GM23248 (cell line): ENCODE data around the gene CTBP2. TPM values are rescaled to one million over a fixed set of nuclear protein-coding genes. Genes with fewer than 3 reads are reported as not detected.
A peak's percentile ranks its signal among the peaks of the same experiment; 100 is the strongest.
"Not testable (repeated sequence)": the region's sequence is repeated elsewhere in the genome, so short reads cannot be mapped to it uniquely, and the experiment has no call there.

Experiments
- DNase-seq: peaks from one replicate; pipeline ENCODE4 v3.0.0-alpha.2; 2015
- H2AFZ ChIP-seq: fragments of 200-600 bp; sonication (generic); 2 replicates; pipeline ENCODE4 v1.6.1; 2016; ENCODE audit warnings: antibody characterized with exemption
- H3F3A ChIP-seq: fragments of 200-600 bp; sonication (generic); 2 replicates; pipeline ENCODE4 v1.6.1; 2016; ENCODE audit warnings: mild to moderate bottlenecking, antibody characterized with exemption, mixed run types; ENCODE audit not compliant: insufficient read depth
- H3K27ac ChIP-seq: fragments of 200-600 bp; sonication (generic); 2 replicates; pipeline ENCODE4 v1.5.1; 2016; ENCODE audit warnings: mild to moderate bottlenecking
- H3K27me3 ChIP-seq: fragments of 200-600 bp; sonication (generic); replicated peaks from 2 replicates; pipeline ENCODE4 v1.6.1; 2016; ENCODE audit warnings: mild to moderate bottlenecking; ENCODE audit not compliant: insufficient read depth
- H3K36me3 ChIP-seq: fragments of 200-600 bp; sonication (generic); 2 replicates; pipeline ENCODE4 v1.6.1; 2016; ENCODE audit warnings: low read depth, mild to moderate bottlenecking
- H3K4me1 ChIP-seq: fragments of 200-600 bp; sonication (generic); 2 replicates; pipeline ENCODE4 v1.6.1; 2016; ENCODE audit warnings: mild to moderate bottlenecking; ENCODE audit not compliant: insufficient read depth
- H3K4me2 ChIP-seq: fragments of 200-600 bp; sonication (generic); one replicate; pipeline ENCODE4 v1.6.1; 2016; ENCODE audit warnings: mild to moderate bottlenecking; ENCODE audit not compliant: unreplicated experiment
- H3K4me3 ChIP-seq: fragments of 200-600 bp; sonication (generic); 2 replicates; pipeline ENCODE4 v1.5.1; 2016; ENCODE audit warnings: mild to moderate bottlenecking
- H3K79me2 ChIP-seq: fragments of 200-600 bp; sonication (generic); 2 replicates; pipeline ENCODE4 v1.6.1; 2016; ENCODE audit warnings: mild to moderate bottlenecking; ENCODE audit not compliant: insufficient read depth
- H3K9ac ChIP-seq: fragments of 200-600 bp; sonication (generic); 2 replicates; pipeline ENCODE4 v1.6.1; 2016; ENCODE audit warnings: mild to moderate bottlenecking
- H3K9me2 ChIP-seq: fragments of 200-600 bp; sonication (generic); 2 replicates; pipeline ENCODE4 v1.6.1; 2016; ENCODE audit warnings: mixed run types, mild to moderate bottlenecking, moderate library complexity; ENCODE audit not compliant: insufficient read depth
- H3K9me3 ChIP-seq: fragments of 200-600 bp; sonication (generic); one replicate; pipeline ENCODE4 v1.6.1; 2017; ENCODE audit warnings: low read depth
- H4K20me1 ChIP-seq: fragments of 200-600 bp; sonication (generic); 2 replicates; pipeline ENCODE4 v1.6.0; 2016; ENCODE audit not compliant: insufficient read depth
- EZH2 ChIP-seq: fragments of 200-600 bp; sonication (generic); IDR thresholded peaks from 2 replicates; pipeline ENCODE4 v1.6.1; 2018; ENCODE audit warnings: antibody characterized with exemption, mild to moderate bottlenecking; ENCODE audit not compliant: insufficient read depth, poor library complexity, severe bottlenecking
- EZH2phosphoT487 ChIP-seq: fragments of 200-600 bp; sonication (generic); IDR thresholded peaks from 2 replicates; pipeline ENCODE4 v1.6.1; 2018; ENCODE audit warnings: antibody characterized with exemption, moderate library complexity, mild to moderate bottlenecking, low read depth; ENCODE audit not compliant: insufficient read depth
- WGBS, 2 experiments: methylation state at CpG; one replicate each; pipeline ENCODE4 v1.1.6; 2015 to 2017; ENCODE audit warnings: low lambda C conversion rate in 2 of 2, low coverage in 1 of 2; ENCODE audit errors: missing lambda C conversion rate in 2 of 2; 5-methylcytosine and 5-hydroxymethylcytosine counted together
- in situ Hi-C: fragments of 300-500 bp; cut with MboI; formaldehyde crosslinking; loops from 2 replicates; pipeline ENCODE4 v1.15.0; 2020
- polyA plus RNA-seq: library from polyadenylated mRNA; unstranded; fragments of >200 nt; fragmentation: Nextera tagmentation; extraction: Ambion mirVana; gene quantifications from 2 replicates; pipeline ENCODE4 v1.2.1, GENCODE V29; 2016
- total RNA-seq: library from RNA; depleted of rRNA; stranded (reverse); fragments of >200 nt; shearing (Covaris generic); gene quantifications from 2 replicates; pipeline ENCODE4 v1.2.3, GENCODE V29; 2014

CTBP2 gene
- total and polyA plus RNA-seq, 2 experiments from 2014 or later, result 52.0 to 65.5 TPM

- H3K27ac ChIP-seq, result no peak overlapping the region
- H3K4me2 ChIP-seq, result no peak overlapping the region
- no peaks in the 10 kb centered on the region for H3K36me3 ChIP-seq
- no peaks in the 10 kb centered on the region for H3K79me2 ChIP-seq
- no peaks in the 10 kb centered on the region for H3K4me1 ChIP-seq
- H3K9me3 ChIP-seq, result no peaks in the 10 kb centered on the region
- peaks cover 5% of the 10 kb centered on the region; the same call in 1 of the 2 replicates for H3K27me3 ChIP-seq
- no peak for TF ChIP-seq EZH2phosphoT487
- no peak for TF ChIP-seq EZH2
- WGBS, 2 experiments, result 94 to 96% methylated on average over 10 of the region's 10 CpGs
- no peaks in the 10 kb centered on the region for H3F3A ChIP-seq
- H3K4me3 ChIP-seq, result no peak overlapping the region
- DNase-seq, result no peak
- no peaks in the 10 kb centered on the region for H3K9me2 ChIP-seq
- in situ Hi-C loops, result no loop called here
- no peak overlapping the region for H3K9ac ChIP-seq
- no peak overlapping the region for H2AFZ ChIP-seq
- no peaks in the 10 kb centered on the region for H4K20me1 ChIP-seq
These were observed 4.1 kb upstream of the CTBP2 start for GRCh38 chr10:125164421-125164820.

GRCh38 chr10:125163803-125164202 is 3.4 kb upstream of the CTBP2 start:
- Histone ChIP-seq H3K9me3 (no peaks in the 10 kb centered on the region), H3F3A (no peaks in the 10 kb centered on the region), H3K79me2 (no peaks in the 10 kb centered on the region), H4K20me1 (no peaks in the 10 kb centered on the region), H3K27ac (no peak overlapping the region), H2AFZ (no peak overlapping the region), H3K4me2 (no peak overlapping the region), H3K9me2 (no peaks in the 10 kb centered on the region), H3K9ac (no peak overlapping the region), H3K36me3 (no peaks in the 10 kb centered on the region), H3K4me1 (no peaks in the 10 kb centered on the region), H3K4me3 (no peak overlapping the region), H3K27me3 (0 out of 2 replicates have a peak, but pooled peaks cover under 1% of the 10 kb centered on the region)
- in situ Hi-C loops, result no loop called here
- DNase-seq, result no peak
- 77 to 80% methylated on average over 5 of the region's 5 CpGs for WGBS, 2 experiments
- no peak for TF ChIP-seq EZH2
- no peak for TF ChIP-seq EZH2phosphoT487

- H4K20me1 ChIP-seq, H3K27ac ChIP-seq, H3K27me3 ChIP-seq, H3K36me3 ChIP-seq, H3K4me1 ChIP-seq, H3K4me3 ChIP-seq, DNase-seq, H3K4me2 ChIP-seq, in situ Hi-C loops, H3K79me2 ChIP-seq, H3K9me3 ChIP-seq, H2AFZ ChIP-seq, H3K9ac ChIP-seq, H3K9me2 ChIP-seq, H3F3A ChIP-seq: not testable (repeated sequence)
- WGBS, 2 experiments, result 96% methylated on average over 19 of the region's 19 CpGs
These were observed 2.9 kb upstream of the CTBP2 start for GRCh38 chr10:125163312-125163711.

- Histone ChIP-seq H3K4me1 (peaks cover 10% of the 10 kb centered on the region), H3K27ac (peak overlapping the region; percentile 69), H3K9me3 (no peaks in the 10 kb centered on the region), H3F3A (peaks cover 5% of the 10 kb centered on the region), H2AFZ (peak overlapping the region; percentile 92), H3K27me3 (no peaks in the 10 kb centered on the region), H4K20me1 (no peaks in the 10 kb centered on the region), H3K36me3 (no peaks in the 10 kb centered on the region), H3K79me2 (peaks cover 14% of the 10 kb centered on the region), H3K4me3 (peak overlapping the region; percentile 81), H3K4me2 (peak overlapping the region; percentile 93), H3K9ac (peak overlapping the region; percentile 76), H3K9me2 (no peaks in the 10 kb centered on the region)
- in situ Hi-C loops, result no loop called here
- TF ChIP-seq EZH2phosphoT487 (no peak), EZH2 (no peak)
- DNase-seq, result no peak
- WGBS, 2 experiments, result 87 to 88% methylated on average over 51 of the region's 51 CpGs
These were observed 2.0 kb upstream of the CTBP2 start for GRCh38 chr10:125162120-125162931.

GRCh38 chr10:125161707-125162119 is 1.4 kb upstream of the CTBP2 start:
- in situ Hi-C loops, result no loop called here
- WGBS, 2 experiments, result 2 to 3% methylated on average over 24 to 39 of the region's 39 CpGs
- peaks cover 5% of the 10 kb centered on the region for H3F3A ChIP-seq
- H3K36me3 ChIP-seq, result no peaks in the 10 kb centered on the region
- peak overlapping the region; percentile 93 for H3K4me2 ChIP-seq
- peak overlapping the region; percentile 76 for H3K9ac ChIP-seq
- peak overlapping the region; percentile 81 for H3K4me3 ChIP-seq
- TF ChIP-seq EZH2 (no peak), EZH2phosphoT487 (no peak)
- peak overlapping the region; percentile 69 for H3K27ac ChIP-seq
- no peaks in the 10 kb centered on the region for H4K20me1 ChIP-seq
- peak overlapping the region; percentile 92 for H2AFZ ChIP-seq
- H3K79me2 ChIP-seq, result peaks cover 20% of the 10 kb centered on the region
- H3K27me3 ChIP-seq, result no peaks in the 10 kb centered on the region
- no peaks in the 10 kb centered on the region for H3K9me3 ChIP-seq
- H3K4me1 ChIP-seq, result peaks cover 16% of the 10 kb centered on the region
- H3K9me2 ChIP-seq, result no peaks in the 10 kb centered on the region
- no peak for DNase-seq
